Measurements from ENCODE around the gene IFI44.

Gene IFI44

DNA sequence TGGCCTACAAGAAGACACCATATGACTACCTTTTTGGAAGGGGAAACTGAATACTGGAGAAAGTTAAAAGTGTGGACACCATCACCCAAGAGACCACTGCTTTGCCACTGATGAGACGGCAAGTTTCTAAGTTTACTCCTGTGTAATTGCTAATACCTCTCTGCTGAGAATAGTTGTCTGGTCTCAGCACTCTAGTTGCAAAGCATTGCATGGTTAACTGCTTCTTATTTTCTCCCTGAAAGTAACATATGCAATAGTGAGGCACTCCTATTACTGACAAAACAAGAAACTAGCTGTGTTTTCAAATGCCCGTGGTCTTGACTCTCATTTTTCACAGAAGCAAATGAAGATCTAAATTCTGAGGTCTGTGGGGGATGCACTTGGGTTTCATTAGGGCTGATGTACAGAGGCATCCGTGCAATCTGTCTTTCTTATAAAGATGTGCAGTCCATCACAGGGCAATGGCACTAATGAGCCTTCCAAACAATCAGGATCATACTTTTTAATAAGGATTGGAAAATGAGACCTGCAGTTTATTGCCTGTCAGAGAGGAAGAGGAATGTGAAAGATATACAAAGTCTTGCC lies 62.9 kb downstream of the IFI44 start:
- no peak for DNase-seq

DNA sequence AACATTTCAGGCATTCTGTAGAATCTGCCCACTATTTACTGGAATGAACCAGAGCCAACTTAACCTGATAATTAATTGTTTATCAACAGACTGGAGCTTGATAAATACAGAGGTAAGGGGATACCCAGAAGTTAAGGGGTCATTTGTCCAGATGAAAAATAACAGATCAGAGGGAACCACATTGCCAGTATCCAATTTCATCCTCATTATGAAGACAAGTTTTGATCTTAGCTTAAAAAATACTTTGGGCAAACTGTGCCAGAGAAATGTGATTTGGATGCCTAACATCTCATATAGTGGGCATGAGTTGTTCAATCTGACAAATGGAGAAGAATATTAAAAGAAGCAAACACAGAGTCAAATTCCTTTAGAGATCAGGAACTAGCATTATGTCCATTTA lies 63.7 kb downstream of the IFI44 start:
- no peak for DNase-seq

Measured in NCI-H2107 (cell line).